Amniotic stem cell (primary cell): Measurements from ENCODE around the gene ASB7.
A peak's percentile ranks its signal among the peaks of the same experiment; 100 is the strongest.
"Not testable (repeated sequence)": the region's sequence is repeated elsewhere in the genome, so short reads cannot be mapped to it uniquely, and the experiment has no call there.

ENCODE experiments used
- DNase-seq: peaks from one replicate; lab custom pipeline; 2025; lab: John Stamatoyannopoulos, UW

Gene ASB7

GRCh38 chr15:100602064-100602822 lies at the start of gene ASB7, which contains the start of gene LINS1:
TSS of gene ASB7 (plus strand) at chr15:100602589. CDS start at chr15:100612217, 9,628 bp downstream.
TSS of gene LINS1 (minus strand) at chr15:100602184. CDS start at chr15:100580842, 21,342 bp downstream.
- DNase-seq = peak; percentile 100

- no peak for DNase-seq
Measured at GRCh38 chr15:100553468-100553867, 48.9 kb upstream of the ASB7 start.

- no peak for DNase-seq
Measured at GRCh38 chr15:100558771-100559254, 43.6 kb upstream of the ASB7 start.

GRCh38 chr15:100559330-100559729 lies 43.1 kb upstream of the ASB7 start:
- DNase-seq = no peak

GRCh38 chr15:100560323-100560722 lies 42.1 kb upstream of the ASB7 start:
- no peak for DNase-seq

GRCh38 chr15:100565591-100565990 lies 36.8 kb upstream of the ASB7 start:
- no peak for DNase-seq

- DNase-seq = no peak
Measured at GRCh38 chr15:100566850-100567628, 35.4 kb upstream of the ASB7 start.

- no peak for DNase-seq
Measured at GRCh38 chr15:100569391-100569790, 33.0 kb upstream of the ASB7 start.

GRCh38 chr15:100570275-100570674 lies 32.1 kb upstream of the ASB7 start:
- no peak for DNase-seq

GRCh38 chr15:100570735-100571313 lies 31.6 kb upstream of the ASB7 start:
- no peak for DNase-seq

GRCh38 chr15:100571592-100572167 lies 30.7 kb upstream of the ASB7 start:
- no peak for DNase-seq

- no peak for DNase-seq
Measured at GRCh38 chr15:100572362-100572983, 29.9 kb upstream of the ASB7 start.

GRCh38 chr15:100573526-100573925 lies 28.9 kb upstream of the ASB7 start:
- DNase-seq = no peak

GRCh38 chr15:100580414-100580813 lies 22.0 kb upstream of the ASB7 start:
- no peak for DNase-seq

GRCh38 chr15:100588638-100589242 lies 13.6 kb upstream of the ASB7 start:
- DNase-seq = no peak

- not testable (repeated sequence) for DNase-seq
Measured at GRCh38 chr15:100591163-100591562, 11.2 kb upstream of the ASB7 start.

- DNase-seq = no peak
Measured at GRCh38 chr15:100591835-100592234, 10.6 kb upstream of the ASB7 start.

GRCh38 chr15:100592898-100593297 lies 9.5 kb upstream of the ASB7 start:
- DNase-seq = peak; percentile 28

GRCh38 chr15:100593431-100593830 lies 9.0 kb upstream of the ASB7 start:
- DNase-seq = no peak

GRCh38 chr15:100595964-100596363 lies 6.4 kb upstream of the ASB7 start:
- DNase-seq = no peak

- DNase-seq = no peak
Measured at GRCh38 chr15:100596792-100597191, 5.6 kb upstream of the ASB7 start.
